Memory B cell (primary cell): Measurements from ENCODE around the gene C19orf38.

Experiments used
- ATAC-seq: fragments of 150-1000 bp; cut with Tn5 transposase; 2 replicates; pipeline ENCODE4 v1.10.0; 2021; ENCODE audit warnings: low read depth, mild to moderate bottlenecking, moderate library complexity
- DNase-seq, 2 donors: peaks; one replicate each; pipeline ENCODE4 v3.0.0; 2022; ENCODE audit warnings: low spot score in 2 of 2
- H3K27ac Mint-ChIP-seq: one replicate; pipeline ENCODE4 v1.8.0; 2022; ENCODE audit warnings: mild to moderate bottlenecking, moderate library complexity, mixed read lengths
- H3K27me3 Mint-ChIP-seq: one replicate; pipeline ENCODE4 v1.8.0; 2022; ENCODE audit warnings: mixed read lengths
- H3K36me3 Mint-ChIP-seq: one replicate; pipeline ENCODE4 v1.8.0; 2022; ENCODE audit warnings: mild to moderate bottlenecking, mixed read lengths
- H3K4me1 Mint-ChIP-seq: one replicate; pipeline ENCODE4 v1.8.0; 2022; ENCODE audit warnings: mixed read lengths
- H3K4me3 Mint-ChIP-seq: one replicate; pipeline ENCODE4 v1.8.0; 2022; ENCODE audit warnings: mild to moderate bottlenecking, moderate library complexity, mixed read lengths
- H3K9me3 Mint-ChIP-seq: one replicate; pipeline ENCODE4 v1.8.0; 2022; ENCODE audit warnings: mixed read lengths

C19orf38 gene

DNA sequence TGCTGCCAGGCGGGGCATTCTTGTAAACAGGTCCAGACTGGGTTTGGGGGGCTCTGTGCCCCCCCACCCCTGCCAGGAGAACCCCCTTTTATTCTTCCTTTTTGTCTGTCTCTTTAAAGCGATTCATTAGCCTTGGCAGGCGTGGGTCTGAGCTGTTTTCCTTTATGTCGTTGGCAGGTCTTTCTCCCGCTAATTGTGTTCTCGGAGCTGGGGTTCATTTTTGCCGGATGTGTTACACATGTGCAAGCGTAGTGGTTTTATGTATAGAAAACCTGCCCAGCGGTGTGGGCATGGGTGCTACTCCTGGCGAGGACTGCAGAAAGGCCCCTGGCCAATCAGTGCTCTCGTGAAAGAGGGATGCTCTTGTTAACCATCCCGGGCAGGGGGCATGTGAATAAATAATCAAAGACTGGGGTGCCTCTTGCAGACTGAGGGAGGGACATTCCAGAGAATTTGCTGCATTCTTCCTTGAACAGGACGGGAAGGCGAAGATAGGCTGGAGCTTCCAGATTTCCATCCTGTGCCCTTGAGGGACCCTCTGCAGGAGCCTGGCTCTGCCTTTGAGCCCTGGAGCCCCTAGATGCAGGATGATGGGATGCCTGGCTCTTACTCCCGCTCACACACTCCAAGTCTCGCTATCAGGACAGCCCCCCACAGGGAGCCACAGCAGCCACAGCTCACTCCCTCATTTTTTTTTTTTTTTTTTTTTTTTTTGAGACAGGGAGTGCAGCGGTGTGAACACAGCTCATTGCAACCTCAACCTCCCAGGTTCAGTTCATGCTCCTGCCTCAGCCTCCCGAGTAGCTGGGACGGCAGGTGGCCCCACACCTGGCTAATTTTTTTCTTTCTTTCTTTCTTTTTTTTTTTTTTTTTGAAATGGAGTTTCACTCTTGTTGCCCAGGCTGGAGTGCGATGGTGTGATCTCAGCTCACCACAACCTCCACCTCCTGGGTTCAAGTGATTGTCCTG is 37.3 kb downstream of the C19orf38 start:
- no peak overlapping the region for H3K4me3 Mint-ChIP-seq
- H3K27me3 Mint-ChIP-seq, result no peaks in the 10 kb centered on the region
- no peaks in the 10 kb centered on the region for H3K9me3 Mint-ChIP-seq
- ATAC-seq (no peak), DNase-seq (no peak)
- no peak overlapping the region for H3K27ac Mint-ChIP-seq
- H3K36me3 Mint-ChIP-seq, result peaks cover 2% of the 10 kb centered on the region
- peaks cover 15% of the 10 kb centered on the region for H3K4me1 Mint-ChIP-seq

DNA sequence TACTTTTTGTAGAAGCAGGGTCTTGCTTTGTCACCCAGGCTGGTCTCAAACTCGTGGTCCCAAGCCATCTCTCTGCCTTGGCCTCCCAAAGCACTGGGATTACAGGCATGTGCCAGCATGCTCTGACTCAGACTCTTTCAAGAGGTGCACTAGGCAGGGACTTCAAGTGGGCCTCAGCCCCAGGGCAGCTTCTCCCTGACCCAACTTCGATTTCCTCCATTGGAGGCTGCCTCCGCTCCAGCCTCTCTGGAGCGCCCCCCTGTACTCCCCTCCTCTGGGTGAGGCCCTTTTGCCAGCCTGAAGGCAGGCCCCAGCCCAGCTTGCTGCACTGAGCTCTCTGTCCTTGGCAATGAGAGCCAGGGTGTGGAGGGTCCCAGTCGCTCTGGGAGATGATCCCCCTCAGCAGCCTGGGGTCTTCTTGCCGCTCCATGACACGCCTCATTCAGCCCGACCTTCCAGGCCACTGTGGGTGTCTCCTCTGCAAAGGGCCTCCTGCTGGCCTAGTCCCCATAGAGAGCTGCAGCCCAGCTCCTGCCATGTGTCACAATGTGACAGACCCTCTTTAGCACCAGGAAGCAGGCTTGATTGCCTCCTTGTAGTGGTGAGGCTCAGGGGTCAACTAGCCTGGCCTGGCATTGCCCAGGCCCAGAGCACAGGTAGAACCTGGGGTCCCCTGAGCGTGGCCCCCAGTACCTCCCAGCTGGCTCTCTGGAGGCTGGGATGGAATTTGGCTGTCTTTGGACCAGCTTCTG is 39.6 kb downstream of the C19orf38 start:
- H3K9me3 Mint-ChIP-seq, result no peaks in the 10 kb centered on the region
- no peaks in the 10 kb centered on the region for H3K27me3 Mint-ChIP-seq
- H3K27ac Mint-ChIP-seq, result no peak overlapping the region
- ATAC-seq (no peak), DNase-seq (no peak)
- H3K4me3 Mint-ChIP-seq, result no peak overlapping the region
- H3K4me1 Mint-ChIP-seq, result peaks cover 13% of the 10 kb centered on the region
- peaks cover 2% of the 10 kb centered on the region for H3K36me3 Mint-ChIP-seq

DNA sequence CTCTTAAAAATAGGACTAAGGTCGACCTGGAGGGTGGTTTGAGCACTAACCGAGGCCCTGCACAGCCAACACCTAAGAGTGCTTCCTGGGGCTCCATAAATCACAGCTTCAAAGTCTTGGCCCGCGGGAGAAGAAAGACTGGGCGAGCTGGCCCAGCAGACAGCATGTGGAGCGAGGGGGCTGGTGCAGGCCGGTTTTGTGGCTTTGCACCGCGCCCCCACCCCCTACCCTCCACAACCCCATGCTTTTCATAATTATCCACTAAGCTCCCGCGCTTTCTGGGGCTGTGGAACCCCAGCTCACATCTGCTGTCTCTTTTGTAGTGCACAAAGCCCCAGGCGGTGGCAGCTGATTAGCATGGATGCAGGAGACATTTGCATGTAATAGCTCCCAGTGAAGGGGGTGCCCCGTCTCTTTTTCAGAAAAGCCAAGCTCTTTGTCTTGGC is 40.2 kb downstream of the C19orf38 start:
- peak; percentile 47 for ATAC-seq
- Mint-ChIP-seq H3K27me3 (no peaks in the 10 kb centered on the region), H3K4me3 (no peak overlapping the region)

GRCh38 chr19:10889880-10890279 is 41.7 kb downstream of the C19orf38 start:
- Mint-ChIP-seq H3K4me1 (peaks cover 15% of the 10 kb centered on the region), H3K27ac (no peak overlapping the region), H3K9me3 (no peaks in the 10 kb centered on the region), H3K27me3 (no peaks in the 10 kb centered on the region), H3K36me3 (peaks cover 4% of the 10 kb centered on the region), H3K4me3 (no peak overlapping the region)
- ATAC-seq (no peak), DNase-seq (no peak)

More for the DNA sequence above, 40.2 kb downstream of the C19orf38 start:
- H3K36me3 Mint-ChIP-seq, result peaks cover 2% of the 10 kb centered on the region
- H3K9me3 Mint-ChIP-seq, result no peaks in the 10 kb centered on the region
- DNase-seq, result no peak
- H3K4me1 Mint-ChIP-seq, result peaks cover 13% of the 10 kb centered on the region
- peak overlapping the region; percentile 28 for H3K27ac Mint-ChIP-seq

DNA sequence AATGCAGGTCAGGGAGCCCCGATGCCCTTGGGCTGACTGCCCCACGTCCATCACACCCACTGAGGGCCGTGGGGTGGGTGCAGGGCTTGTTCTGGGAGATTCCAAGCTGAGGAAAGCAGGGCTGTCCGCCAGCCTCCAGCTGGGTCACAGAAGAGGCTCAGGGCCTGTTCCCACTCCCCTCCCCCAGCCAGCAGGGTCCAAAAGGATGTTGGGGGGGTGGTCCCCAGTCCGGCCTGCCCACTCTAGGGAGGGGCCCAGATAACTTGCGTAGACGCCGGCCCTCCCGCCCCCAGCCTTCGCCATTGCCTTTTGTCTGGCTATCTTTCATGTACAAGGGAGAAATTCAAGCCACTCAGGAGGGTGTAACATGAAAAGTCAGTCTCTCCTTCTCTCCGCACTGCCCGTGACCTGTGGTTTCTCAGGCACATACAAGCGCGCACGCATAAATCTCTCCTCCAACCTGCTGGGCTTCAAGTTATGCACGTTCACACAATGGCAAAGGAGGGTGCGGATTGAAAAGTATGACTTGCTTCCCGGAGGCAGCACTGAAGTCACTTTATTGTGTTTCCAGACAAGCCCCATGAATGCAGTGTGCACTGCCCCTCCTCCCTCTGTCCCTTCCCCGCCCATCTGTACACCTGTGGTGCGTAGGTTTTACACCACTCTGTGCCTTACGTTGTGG is 43.3 kb downstream of the C19orf38 start:
- Mint-ChIP-seq H3K36me3 (peaks cover 4% of the 10 kb centered on the region), H3K27ac (no peak overlapping the region), H3K27me3 (no peaks in the 10 kb centered on the region), H3K4me1 (peaks cover 22% of the 10 kb centered on the region), H3K4me3 (no peak overlapping the region), H3K9me3 (no peaks in the 10 kb centered on the region)
- no peak for ATAC-seq
- no peak for DNase-seq

GRCh38 chr19:10892256-10892655 is 44.0 kb downstream of the C19orf38 start:
- H3K27ac Mint-ChIP-seq, result no peak overlapping the region
- H3K9me3 Mint-ChIP-seq, result no peaks in the 10 kb centered on the region
- DNase-seq (no peak), ATAC-seq (no peak)
- peaks cover 2% of the 10 kb centered on the region for H3K36me3 Mint-ChIP-seq
- peaks cover 25% of the 10 kb centered on the region for H3K4me1 Mint-ChIP-seq
- H3K27me3 Mint-ChIP-seq, result no peaks in the 10 kb centered on the region
- no peak overlapping the region for H3K4me3 Mint-ChIP-seq

- Mint-ChIP-seq H3K27me3 (no peaks in the 10 kb centered on the region), H3K4me1 (peaks cover 17% of the 10 kb centered on the region), H3K36me3 (peaks cover 2% of the 10 kb centered on the region), H3K4me3 (no peak overlapping the region), H3K27ac (no peak overlapping the region), H3K9me3 (no peaks in the 10 kb centered on the region)
- ATAC-seq (no peak), DNase-seq (no peak)
Observed at GRCh38 chr19:10894911-10895213, 46.6 kb downstream of the C19orf38 start.

- Mint-ChIP-seq H3K36me3 (peaks cover 2% of the 10 kb centered on the region), H3K4me3 (no peak overlapping the region), H3K27ac (no peak overlapping the region), H3K9me3 (no peaks in the 10 kb centered on the region), H3K4me1 (peaks cover 19% of the 10 kb centered on the region), H3K27me3 (no peaks in the 10 kb centered on the region)
- ATAC-seq (no peak), DNase-seq (no peak)
Observed at GRCh38 chr19:10895363-10895762, 47.1 kb downstream of the C19orf38 start.

DNA sequence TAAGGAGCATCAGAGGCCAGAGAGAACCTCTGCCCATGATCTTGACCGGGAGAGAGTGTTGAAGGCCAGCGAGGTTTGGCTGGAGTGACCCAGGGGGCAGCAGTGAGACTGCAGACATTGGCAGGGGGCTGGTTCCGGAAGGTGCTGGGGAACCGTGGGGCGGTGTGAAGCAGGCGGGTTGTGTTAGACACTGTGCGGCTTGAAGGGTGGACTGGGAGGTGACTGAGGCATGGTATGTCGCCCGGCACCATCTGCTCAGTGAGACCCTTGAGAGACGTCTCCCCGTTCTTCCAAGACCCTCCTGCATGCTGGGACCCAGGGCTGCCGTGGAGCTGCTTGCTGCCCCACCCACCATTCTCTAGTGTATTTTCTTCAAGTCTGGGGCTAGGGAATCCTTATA is 47.7 kb downstream of the C19orf38 start:
- DNase-seq, result no peak
- Mint-ChIP-seq H3K9me3 (no peaks in the 10 kb centered on the region), H3K4me1 (peaks cover 19% of the 10 kb centered on the region), H3K4me3 (no peak overlapping the region), H3K27me3 (no peaks in the 10 kb centered on the region), H3K36me3 (peaks cover 2% of the 10 kb centered on the region), H3K27ac (no peak overlapping the region)
- ATAC-seq, result no peak

DNA sequence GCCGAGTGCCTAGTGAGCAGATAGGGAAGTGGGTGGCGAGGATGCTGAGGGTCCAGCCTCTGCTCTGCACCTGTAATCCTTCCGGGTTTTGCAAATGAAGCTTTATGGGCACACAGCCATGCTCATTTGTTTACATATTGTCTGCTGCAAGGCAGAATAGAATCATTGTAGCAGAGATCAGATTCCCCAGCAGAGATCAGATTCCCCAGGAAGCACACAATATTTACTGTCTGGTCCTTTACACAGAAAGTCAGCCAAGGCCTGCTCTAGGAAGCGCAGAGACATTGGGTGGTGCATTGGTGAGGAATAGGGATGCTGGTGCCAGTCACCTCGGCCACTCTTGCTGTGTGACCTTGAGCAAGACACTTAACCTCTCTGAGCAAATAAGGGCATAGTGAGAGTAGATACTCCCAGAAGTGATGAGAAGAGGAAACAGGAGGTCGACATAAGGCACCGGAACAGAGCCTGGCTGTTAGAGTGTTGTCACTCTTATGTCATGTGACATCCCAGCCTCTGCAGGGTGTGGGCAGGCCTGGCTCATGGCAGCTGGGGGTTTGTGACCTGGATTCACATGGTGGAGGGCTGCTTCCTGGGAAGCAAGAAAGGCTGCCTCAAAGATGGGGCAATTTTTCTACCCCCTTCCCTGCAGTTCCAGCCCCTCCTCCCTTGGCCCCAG is 48.8 kb downstream of the C19orf38 start:
- no peak for DNase-seq
- peaks cover 19% of the 10 kb centered on the region for H3K4me1 Mint-ChIP-seq
- no peak overlapping the region for H3K4me3 Mint-ChIP-seq
- peak overlapping the region; percentile 46 for H3K27ac Mint-ChIP-seq
- peaks cover 2% of the 10 kb centered on the region for H3K36me3 Mint-ChIP-seq
- no peaks in the 10 kb centered on the region for H3K27me3 Mint-ChIP-seq
- H3K9me3 Mint-ChIP-seq, result no peaks in the 10 kb centered on the region
- peak; percentile 44 for ATAC-seq

- Mint-ChIP-seq H3K27ac (no peak overlapping the region), H3K9me3 (peaks cover 2% of the 10 kb centered on the region), H3K4me3 (no peak overlapping the region), H3K36me3 (peaks cover 11% of the 10 kb centered on the region), H3K27me3 (no peaks in the 10 kb centered on the region), H3K4me1 (peaks cover 19% of the 10 kb centered on the region)
- no peak for DNase-seq
- no peak for ATAC-seq
Observed at GRCh38 chr19:10898633-10899032, 50.4 kb downstream of the C19orf38 start.

DNA sequence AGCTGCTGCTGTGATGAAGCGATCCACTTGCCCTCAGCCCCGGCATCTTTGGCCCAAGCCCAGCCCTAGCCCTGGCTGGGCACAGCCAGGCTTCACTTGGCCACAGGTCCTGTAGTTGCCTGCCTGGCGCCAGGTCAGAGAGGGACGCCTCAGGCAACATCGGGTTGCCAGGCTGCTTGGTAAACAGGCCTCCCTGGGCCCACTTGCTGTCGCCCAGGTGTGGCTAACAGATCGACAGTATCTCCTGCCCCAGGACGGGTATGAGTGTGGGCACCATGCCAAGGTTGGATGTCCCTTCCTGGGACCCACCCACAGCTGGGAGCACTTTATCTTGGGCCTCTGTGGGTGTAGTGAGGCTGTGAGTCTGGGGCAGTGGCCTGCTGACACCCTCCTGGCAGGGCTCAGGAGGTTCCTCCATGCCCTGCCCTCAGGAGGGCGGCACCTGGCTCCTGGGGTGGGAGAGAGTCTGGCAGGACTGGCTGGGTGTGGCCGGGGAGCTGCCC is 51.0 kb downstream of the C19orf38 start:
- ATAC-seq, result no peak
- peaks cover 14% of the 10 kb centered on the region for H3K36me3 Mint-ChIP-seq
- DNase-seq, result no peak
- no peak overlapping the region for H3K4me3 Mint-ChIP-seq
- peaks cover 17% of the 10 kb centered on the region for H3K4me1 Mint-ChIP-seq
- no peaks in the 10 kb centered on the region for H3K27me3 Mint-ChIP-seq
- no peak overlapping the region for H3K27ac Mint-ChIP-seq
- H3K9me3 Mint-ChIP-seq, result peaks cover 2% of the 10 kb centered on the region

DNA sequence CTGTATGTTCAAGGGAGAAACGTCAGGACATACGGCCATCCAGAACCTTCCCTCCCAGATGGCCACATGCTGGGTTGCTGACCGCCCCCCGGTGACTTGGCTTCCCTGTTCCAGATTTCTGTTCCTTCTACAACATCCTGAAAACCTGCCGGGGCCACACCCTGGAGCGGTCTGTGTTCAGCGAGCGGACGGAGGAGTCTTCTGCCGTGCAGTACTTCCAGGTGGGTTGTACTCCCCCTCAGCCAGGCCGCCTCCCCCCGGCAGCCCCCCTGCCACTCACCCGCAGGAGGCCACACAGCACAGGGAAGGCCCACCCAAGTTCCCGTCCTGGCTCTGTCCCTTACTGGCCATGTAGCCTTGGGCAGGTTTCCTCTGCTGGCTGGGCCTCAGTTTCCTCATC is 59.7 kb downstream of the C19orf38 start:
- H3K36me3 Mint-ChIP-seq, result peaks cover 26% of the 10 kb centered on the region
- H3K4me1 Mint-ChIP-seq, result no peaks in the 10 kb centered on the region
- H3K9me3 Mint-ChIP-seq, result peaks cover 1% of the 10 kb centered on the region
- no peak overlapping the region for H3K4me3 Mint-ChIP-seq
- no peak overlapping the region for H3K27ac Mint-ChIP-seq
- DNase-seq (no peak), ATAC-seq (no peak)
- no peaks in the 10 kb centered on the region for H3K27me3 Mint-ChIP-seq
